Mammary epithelial cell (primary cell): ENCODE data around the gene PHC2.

Source experiments
- EZH2 ChIP-seq: IDR thresholded peaks from 2 replicates; pipeline ENCODE4 v1.6.1; 2012; ENCODE audit warnings: low read length, inconsistent platforms, borderline replicate concordance
- TF ChIP-seq, protein P1 (sequence below), 2 donors: IDR thresholded peaks in 1 of 2; conservative IDR thresholded peaks in 1 of 2; 2 replicates each; pipeline ENCODE4 v1.5.1; 2011 to 2012; ENCODE audit warnings: inconsistent platforms in 2 of 2, low read length in 2 of 2, mild to moderate bottlenecking in 2 of 2, control low read depth in 1 of 2, low read depth in 1 of 2; ENCODE audit not compliant: insufficient read depth in 1 of 2; ENCODE audit errors: extremely low read depth in 1 of 2

DNA sequence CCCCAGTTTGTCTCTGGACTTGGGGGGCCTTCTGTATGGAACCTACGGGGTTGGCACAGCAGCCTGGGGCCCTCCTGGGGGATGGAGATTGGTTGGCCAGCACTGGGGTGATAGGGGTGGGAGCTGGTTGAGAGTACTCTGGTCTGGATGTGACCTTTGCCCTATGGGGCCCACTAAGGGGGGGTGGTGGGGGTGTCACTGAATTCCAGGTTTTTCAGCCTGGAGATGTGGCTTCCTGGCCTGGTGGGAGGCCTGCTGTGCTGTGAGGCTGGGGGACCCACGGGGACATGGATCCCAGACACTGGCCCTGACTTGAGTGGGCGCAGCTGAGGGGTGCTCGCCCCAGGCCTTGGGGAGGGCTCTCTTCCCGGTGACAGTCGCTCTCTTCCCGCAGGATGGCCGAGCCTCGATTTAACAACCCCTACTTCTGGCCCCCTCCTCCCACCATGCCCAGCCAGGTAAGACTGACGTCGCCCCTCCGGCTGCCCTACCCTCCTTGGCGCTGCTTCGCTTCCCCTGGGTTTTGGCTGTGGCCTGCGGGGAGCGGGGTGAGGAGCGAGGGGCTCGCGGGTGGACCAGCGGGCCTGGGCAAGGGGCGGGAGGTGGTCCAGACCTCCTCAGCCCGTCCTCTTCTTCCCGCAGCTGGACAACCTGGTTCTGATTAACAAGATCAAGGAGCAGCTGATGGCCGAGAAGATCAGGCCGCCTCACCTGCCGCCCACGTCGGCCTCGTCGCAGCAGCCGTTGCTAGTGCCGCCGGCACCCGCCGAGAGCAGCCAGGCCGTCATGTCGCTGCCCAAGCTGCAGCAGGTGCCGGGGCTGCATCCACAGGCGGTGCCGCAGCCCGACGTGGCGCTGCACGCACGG, 155.0 kb downstream of the PHC2 start:
- TF ChIP-seq EZH2 = no peak
- TF ChIP-seq, protein P1, sequence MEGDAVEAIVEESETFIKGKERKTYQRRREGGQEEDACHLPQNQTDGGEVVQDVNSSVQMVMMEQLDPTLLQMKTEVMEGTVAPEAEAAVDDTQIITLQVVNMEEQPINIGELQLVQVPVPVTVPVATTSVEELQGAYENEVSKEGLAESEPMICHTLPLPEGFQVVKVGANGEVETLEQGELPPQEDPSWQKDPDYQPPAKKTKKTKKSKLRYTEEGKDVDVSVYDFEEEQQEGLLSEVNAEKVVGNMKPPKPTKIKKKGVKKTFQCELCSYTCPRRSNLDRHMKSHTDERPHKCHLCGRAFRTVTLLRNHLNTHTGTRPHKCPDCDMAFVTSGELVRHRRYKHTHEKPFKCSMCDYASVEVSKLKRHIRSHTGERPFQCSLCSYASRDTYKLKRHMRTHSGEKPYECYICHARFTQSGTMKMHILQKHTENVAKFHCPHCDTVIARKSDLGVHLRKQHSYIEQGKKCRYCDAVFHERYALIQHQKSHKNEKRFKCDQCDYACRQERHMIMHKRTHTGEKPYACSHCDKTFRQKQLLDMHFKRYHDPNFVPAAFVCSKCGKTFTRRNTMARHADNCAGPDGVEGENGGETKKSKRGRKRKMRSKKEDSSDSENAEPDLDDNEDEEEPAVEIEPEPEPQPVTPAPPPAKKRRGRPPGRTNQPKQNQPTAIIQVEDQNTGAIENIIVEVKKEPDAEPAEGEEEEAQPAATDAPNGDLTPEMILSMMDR (conservative IDR thresholded peaks at IDR 0.05 in 1 of 2, IDR thresholded peaks at IDR 0.05 in 1 of 2; ENCODE audit: extremely low read depth in 1 of 2, insufficient read depth in 1 of 2, low read depth in 1 of 2, low read length in 2 of 2) = no peak
